IMR-90 (cell line): ENCODE measurements around the gene DNAJC11. TPM values are rescaled to one million over a fixed set of nuclear protein-coding genes. Genes with fewer than 3 reads are reported as not detected.
A peak's percentile ranks its signal among the peaks of the same experiment; 100 is the strongest.

Experiments
- CTCF ChIP-seq: conservative IDR thresholded peaks from 2 replicates; pipeline ENCODE4 v1.5.1; 2012; ENCODE audit warnings: mild to moderate bottlenecking, low read depth, low read length, improper control_type of control experiment
- polyA plus RNA-seq, 3 experiments: library from polyadenylated mRNA; depleted of rRNA; stranded (reverse); fragments of >200 nt; gene quantifications; 2 replicates each; pipeline ENCODE4 v1.2.3, GENCODE V29; 2012; ENCODE audit warnings: low replicate concordance in 1 of 3
- total RNA-seq: library from RNA; depleted of rRNA; stranded (reverse); fragments of >200 nt; gene quantifications from 2 replicates; pipeline ENCODE4 v1.2.3, GENCODE V29; 2012

Gene DNAJC11
- total and polyA plus RNA-seq, 2 of the 4 experiments (the other 2 are of a cell fraction): 38.7 to 48.5 TPM

- 0 out of 2 replicates have a peak, but pooled peaks have one; percentile 3 for TF ChIP-seq CTCF
Observed at GRCh38 chr1:6612641-6613360, 88.8 kb downstream of the DNAJC11 start (continued).
